Measurements from ENCODE around the gene ABCC4.

- TF ChIP-seq CTCF (conservative IDR thresholded peaks at IDR 0.05 in 1 of 2, IDR thresholded peaks at IDR 0.05 in 1 of 2; ENCODE audit: low read depth in 1 of 2, low read length in 2 of 2) (no peak), EZH2 (IDR thresholded peaks at IDR 0.05; ENCODE audit: low read length, missing control alignments) (no peak)
Measured at GRCh38 chr13:95207769-95208366, 93.4 kb downstream of the ABCC4 start.
